ENCODE measurements around the gene HOATZ.

HOATZ gene

DNA sequence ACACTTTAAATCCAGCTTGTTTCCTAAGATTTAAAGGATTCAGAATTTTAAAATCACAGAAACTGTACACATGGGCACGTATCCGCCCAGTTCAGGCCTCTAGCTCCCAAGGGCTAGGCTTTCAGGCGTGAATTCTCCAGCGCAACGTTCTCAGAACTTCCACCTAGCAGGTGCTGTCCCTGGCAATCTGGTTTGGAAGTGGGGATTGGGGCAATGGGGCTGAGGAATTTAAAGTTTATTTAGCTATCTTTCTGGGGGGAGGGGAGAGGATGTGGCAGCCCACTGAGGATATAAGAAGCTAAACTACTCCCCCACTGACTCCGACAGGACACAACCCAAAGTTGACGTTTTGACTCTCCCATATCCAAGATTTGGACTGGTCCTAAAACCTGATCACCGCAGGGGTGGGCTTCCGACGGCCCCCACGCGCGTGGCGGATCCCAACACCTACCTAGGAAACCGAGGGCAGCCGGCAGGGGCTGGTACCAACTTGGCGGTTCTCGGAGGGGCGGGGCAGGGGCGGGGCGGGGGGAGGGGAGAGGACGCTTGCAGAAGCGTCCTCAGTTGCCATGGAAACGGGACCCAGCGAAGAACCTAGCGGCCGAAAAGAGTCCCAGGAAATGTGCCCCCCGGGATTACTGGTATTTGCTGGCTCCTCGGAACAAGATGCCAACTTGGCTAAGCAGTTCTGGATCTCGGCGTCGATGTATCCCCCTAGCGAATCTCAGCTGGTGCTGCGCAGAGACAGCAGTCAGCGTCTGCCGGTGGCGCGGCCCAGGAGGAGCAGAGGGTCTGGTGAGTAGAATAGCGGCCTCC, at the start of gene HOATZ:
HOATZ (plus strand) TSS at position 563 of the 816 bp plus-strand sequence; CDS start at position 570, 7 bp downstream.
- DNase-seq: no peak

DNA sequence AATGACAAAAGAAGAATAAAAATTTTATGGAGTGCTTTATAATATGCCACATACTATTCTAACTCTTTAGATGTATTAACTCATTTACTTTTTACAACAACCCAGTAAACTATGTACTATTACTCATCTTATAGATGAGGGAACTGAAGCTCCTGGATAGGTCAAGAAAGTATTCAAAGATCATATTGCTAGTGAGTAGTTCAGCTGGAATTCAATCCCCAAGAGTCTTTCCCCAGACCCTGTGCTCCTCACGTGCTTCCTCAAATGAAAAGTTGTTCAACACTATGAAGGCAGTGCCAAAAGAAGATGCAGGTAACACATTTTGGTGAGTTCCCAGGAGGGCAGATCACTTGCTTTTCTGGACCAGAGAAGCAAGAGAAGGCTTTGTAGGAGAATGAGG, 49.2 kb upstream of the HOATZ start:
- DNase-seq: no peak

DNA sequence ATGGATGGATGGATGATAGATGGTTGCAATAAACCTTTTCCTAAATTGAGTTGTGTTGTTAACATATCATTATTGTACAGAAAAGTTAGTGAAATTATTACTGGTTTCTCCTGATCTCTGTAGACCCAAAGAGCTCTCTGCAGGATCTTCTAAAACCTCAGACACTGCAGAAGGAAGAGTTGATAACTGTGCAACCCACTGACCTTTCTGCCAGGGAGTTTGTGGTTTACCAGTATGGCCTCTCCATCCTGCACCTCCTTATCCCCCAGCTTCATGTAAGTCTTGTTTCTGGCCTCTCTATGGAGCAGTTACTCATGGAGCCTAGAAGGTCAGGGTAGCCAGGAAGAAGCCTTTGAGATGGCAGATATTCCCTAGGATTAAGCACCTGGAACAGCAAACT, 48.0 kb upstream of the HOATZ start:
- no peak for DNase-seq

DNA sequence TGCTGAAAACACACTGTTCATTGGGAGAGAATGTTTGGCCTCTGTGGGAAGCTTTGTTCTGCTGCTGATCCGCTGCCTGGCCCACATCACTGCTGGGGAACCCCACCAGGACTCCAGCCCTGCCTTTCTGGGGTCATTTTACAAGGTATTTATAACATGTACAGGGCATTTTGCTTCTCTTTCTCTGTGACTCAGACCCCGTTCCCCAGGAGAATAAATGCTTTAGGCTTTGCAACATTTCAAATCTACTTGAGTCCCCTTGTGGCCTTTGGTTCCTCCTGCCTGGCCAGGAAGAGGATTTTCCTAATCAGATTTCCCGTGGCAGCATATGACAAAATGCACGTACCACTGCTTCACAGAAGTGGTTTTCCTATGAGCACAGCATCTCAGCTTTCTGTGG, 45.4 kb upstream of the HOATZ start:
- no peak for DNase-seq

DNA sequence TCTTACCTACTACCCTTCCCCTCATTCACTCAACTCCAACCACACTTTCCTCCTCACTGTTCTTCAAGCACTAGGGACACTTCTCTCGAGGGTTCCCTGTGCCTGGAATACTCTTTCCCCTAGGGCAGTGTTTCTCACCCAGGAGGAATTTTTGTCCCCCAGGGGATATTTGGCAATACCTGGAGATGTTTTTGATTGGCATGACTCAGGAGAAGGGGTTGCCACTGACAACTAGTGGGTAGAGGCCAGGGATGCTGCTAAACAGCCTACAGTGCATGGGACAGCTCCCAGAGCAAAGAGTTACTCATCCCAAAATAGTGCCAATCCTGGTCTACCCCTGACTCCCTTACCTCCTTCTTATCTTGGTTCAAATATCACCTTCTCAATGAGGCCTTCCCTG, 42.4 kb upstream of the HOATZ start:
- no peak for DNase-seq

DNA sequence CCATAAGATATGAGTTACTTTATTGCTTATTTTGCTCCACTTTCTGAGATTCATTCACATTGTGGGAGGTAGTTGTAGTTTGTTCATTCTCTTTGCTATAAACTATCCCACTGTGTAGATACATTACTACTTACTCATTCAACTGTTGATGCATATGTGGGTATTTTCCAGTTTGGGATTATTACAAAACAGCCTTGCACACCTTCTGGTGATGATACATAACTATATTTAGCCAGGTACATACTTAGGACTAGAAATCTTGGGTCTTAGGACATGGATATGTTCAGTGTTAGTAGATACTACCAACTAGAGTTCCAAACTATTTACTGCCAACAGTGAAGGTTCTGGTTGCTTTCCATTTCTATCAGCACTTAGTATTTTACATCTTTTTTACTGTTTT, 40.1 kb upstream of the HOATZ start:
- DNase-seq: no peak

DNA sequence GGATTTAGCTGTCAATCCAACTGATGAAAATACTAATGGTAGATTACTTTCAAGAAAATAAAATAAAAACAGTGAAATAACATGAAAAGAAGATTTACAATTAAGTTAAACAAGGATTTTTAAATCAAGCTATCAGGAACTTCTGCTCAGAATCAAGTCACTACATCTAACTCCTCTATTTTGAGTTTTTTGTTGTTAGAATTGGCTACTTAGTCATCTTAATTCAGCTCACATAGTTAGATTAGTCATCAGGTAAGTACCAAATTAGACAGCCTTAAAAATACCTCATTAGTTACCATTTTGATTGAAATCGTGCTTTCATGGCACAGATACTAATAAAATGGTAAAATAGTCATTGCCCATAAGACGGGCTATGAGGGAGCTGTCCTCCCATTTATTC, 38.2 kb upstream of the HOATZ start:
- no peak for DNase-seq

DNA sequence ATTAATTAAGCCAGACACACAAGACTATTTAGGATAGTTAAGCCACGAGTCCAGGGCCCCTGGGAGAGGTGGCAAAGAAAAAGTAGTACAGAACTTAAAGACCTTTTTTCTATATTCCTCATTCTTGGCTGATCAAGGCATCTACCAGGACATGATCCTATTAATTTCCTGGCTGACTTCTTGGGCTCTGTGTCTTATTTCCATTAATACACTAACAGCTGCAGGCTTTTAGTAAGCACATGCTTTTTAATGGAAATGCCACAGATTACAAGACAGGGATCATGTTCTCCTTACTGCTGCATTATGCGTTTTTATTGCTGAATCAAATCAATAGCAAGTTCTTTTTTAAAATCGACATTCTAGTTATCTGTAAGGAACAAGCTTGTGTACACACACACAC, 37.6 kb upstream of the HOATZ start:
- DNase-seq: no peak

DNA sequence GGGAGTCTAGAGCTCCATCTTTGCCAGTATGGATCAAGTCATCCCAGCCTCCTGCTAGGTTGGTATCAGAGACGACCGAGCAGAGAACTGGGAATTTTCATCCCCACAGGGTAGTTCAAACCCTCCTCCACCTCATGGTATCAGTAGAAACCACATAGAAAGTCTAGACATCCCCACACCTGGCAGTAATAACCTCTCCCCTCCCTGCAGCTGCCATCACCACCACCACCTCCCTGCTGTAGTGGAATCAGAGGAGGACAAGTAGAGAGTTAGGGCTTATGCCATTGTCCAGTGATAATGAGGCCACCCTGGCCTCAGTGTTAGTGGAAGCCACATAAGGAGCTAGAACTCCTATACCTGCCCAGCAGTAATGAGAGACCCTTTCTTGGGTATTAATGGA, 36.7 kb upstream of the HOATZ start:
- no peak for DNase-seq

DNA sequence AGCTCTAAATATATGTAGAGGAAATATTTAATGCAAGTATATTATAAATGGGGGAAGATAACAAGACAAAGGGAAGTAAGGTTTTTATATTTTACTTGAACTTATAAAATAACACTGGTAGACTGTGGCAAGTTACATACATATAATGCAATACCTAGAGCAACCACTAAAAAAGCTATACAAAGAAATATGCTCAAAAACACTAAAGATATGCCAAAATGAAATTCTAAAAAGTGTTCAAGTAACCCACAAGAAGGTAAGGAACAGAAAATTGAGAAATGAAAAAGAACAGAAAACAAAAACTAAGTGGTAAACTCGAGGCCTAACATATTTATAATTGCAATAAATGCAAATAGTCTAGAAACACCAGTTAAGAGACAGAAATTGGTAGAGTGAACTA, 34.9 kb upstream of the HOATZ start:
- no peak for DNase-seq

DNA sequence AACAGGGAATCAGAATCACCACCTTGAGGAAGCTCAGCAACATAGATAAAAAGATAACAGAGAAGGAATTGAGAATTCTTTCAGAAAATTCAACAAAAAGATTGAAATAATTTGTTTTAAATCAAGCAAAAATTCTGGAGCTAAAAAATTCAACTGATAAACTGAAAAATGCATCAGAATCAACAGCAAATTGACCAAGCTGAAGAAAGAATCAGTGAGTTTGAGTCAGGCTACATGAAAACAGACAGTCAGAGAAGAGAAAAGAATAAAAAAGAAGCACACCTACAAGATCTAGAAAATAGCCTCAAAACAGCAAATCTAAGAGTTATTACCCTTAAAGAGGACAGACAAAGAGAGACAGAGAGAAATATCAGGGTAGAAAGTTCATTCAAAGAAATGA, 31.1 kb upstream of the HOATZ start:
- no peak for DNase-seq

DNA sequence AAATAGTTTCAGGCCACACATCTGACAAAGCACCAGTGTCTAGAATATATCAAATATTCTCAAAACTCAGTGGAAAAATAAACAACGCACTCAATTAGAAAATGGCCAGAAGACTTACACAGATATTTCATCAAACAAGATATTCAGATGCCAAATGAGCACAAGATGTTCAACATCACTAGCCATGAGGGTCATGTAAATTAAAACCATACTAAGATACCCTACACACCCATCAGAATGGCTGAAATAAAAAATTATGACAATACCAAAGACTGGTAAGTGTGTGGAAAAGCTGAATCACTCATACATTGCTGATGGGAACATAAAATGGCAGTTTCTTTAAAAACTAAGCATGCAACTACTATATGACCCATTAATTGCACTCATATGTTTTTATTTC, 24.1 kb upstream of the HOATZ start:
- DNase-seq: no peak

DNA sequence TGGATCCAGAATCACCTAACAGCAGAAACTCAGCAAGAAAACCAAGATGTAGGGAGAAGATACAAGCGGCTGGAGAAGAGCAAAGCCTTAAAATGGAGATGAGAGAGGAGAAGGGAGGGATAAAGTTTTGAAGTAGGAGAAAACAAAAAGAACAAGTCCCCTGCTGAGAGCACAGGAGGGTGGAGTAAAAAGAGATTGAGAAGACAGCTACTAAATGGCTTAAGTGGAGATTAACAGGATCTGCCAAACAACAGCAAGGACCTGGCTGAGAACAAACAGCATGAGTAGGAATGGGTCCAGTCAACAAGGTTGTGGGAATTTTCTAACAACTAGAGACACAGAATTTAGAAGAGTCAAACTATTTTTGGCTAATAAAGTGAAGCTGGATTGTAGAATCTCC, 20.5 kb upstream of the HOATZ start:
- no peak for DNase-seq

DNA sequence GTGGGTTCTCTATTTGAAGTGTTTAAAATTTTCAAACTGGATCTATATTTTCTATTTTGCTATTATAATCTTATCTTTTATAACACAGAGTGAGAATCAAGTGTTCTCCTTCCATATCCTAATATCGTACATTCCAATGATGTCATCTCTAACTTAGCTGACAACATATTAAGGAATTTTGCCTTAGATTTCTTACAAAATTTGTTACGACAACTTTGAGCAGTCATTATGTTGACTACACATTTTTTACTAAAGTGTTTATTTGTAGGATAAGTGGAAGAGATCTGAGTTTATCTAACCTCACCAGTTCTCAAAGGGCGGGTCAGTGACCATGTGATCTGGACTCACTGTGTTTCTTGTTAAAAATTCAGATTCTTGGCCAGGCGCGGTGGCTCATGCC, 15.1 kb upstream of the HOATZ start:
- no peak for DNase-seq

DNA sequence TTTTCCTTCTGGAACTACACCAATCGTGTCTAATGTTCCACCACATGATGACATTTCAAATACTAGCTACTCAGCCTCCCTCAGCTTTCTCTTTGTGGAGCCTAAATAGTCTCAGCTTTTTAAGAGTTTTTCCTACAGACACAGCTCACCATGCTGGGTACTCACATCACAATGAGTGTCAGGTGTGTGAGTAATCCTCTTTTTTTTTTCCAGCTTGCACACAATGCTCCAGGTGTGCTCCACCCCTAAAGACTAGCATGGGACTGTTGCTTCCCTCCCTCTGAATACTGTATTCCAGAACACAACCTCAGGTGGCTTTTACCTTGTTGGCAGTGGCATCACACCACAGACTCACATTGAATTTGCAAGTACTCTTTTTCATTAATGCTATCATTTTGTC, 14.1 kb upstream of the HOATZ start:
- no peak for DNase-seq

DNA sequence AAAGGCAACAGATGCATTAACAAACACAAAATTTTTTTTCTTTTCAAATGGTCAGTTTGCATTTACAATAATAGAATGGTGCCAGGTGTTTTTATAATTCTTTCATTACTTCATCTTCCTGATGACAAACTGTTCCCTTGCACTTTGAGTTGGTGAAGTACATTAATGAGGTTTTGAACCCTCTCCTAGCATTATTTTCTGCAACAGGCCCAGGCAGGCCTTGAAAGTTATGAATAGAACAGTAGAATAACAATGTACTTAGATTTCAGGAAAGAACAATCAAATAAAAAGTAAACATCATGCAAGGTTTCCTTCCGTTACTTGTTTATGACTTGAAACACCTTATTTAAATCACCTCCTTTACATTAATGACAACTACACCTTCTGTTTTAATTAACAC, 12.0 kb upstream of the HOATZ start:
- no peak for DNase-seq

DNA sequence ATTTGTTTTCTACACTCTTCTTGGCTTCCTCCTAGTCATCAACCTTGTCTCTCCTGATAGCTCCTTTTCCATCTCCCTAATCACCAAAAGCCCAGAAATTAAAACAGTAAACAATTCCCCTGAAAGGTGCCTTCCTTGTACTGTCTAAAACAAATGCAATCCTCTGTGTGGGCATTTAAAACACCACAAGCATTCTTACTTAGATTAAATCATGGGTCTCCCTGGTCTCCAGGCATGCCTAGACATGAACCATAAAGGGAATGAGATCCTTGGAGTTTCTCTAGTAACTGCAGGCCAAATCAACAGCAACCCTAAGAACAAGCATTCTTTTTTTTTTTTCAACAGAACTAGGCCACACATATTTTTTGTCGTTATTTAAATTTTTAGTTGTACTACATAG, 4.3 kb upstream of the HOATZ start:
- no peak for DNase-seq

DNA sequence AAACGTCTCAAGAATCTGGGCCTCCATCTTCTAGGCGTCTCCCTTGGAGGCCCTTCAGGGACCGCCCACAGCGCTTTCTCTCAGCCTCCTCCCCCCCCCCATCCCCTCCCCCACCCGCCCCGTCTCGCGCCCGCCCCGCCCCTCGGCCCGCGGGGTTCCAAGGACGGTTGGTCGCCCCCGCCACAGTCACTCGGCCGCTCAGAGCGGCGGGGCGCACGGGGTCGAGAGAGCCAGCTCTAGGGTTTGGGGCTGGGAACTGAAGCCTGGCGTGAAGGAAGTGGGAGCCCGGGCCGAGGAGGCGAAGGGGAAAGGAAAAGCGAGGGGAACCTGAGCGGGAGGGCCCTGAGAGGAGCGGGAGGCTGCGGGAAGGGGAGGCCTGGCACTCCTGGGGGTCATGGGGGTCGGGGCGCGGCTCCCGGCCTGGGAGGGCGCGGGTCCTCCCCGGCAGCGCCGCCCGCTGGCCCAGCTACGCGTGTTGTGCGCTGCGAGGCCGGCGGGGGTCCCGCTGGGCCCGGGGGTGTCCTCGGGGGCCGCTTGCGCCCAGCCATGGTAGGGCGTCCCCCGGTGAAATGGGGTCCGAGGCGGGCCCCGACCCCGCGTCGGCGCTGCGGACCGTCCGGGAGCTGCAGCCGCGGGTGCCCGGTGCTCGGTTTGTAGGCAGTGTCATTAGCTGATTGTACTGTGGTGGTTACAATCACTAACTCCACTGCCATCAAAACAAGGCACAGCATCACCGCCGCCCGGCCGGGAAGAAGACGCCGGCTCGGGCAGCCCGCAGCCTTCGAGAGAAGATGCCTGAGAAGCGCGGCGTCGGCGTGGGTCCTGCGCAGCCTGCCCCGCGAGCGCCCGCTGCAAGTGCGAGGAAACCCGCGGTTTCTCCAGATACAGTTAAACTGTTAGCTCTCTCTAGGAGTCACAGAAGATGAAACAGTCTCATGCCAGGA, 2.0 kb upstream of the HOATZ start, which contains the start of gene BTG4:
BTG4 (minus strand) TSS at position 91 of the 944 bp plus-strand sequence. CDS start 13,610 bp downstream, outside the sequence.
- no peak for DNase-seq

DNA sequence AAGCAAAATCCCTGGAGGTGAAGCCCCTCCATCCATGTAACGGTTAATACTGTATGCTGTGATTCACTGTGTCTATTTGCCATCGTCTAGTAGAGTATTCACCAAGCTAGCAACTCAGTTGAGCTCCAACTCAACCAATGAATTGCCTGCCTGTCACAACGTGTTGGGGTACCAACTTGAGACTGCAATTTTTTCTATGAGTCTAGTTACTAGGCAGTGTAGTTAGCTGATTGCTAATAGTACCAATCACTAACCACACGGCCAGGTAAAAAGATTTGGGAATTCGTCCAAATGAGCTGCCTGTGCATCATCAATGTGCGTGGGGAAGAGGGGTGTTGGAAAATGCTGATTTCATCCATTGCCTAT, 1.4 kb upstream of the HOATZ start:
- no peak for DNase-seq

DNA sequence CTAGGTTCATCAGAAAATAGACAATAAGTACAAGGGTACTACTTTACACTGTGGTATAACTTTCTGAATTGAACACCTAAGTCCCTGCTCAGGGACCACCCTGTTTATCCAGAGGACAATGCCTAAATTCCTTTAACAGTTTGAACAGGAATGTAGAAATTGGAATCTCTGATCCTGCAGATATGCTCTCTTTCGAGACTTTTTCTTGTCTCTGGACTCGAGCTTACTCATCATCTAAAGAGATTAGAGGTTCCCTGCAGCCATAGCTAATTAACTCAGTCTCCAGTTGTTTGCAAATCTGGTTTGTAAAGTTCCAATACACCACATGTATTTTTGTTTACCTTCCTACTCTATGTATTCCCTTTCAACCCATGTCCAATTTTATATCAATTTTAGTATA, 1.0 kb downstream of the HOATZ start:
- DNase-seq: no peak

DNA sequence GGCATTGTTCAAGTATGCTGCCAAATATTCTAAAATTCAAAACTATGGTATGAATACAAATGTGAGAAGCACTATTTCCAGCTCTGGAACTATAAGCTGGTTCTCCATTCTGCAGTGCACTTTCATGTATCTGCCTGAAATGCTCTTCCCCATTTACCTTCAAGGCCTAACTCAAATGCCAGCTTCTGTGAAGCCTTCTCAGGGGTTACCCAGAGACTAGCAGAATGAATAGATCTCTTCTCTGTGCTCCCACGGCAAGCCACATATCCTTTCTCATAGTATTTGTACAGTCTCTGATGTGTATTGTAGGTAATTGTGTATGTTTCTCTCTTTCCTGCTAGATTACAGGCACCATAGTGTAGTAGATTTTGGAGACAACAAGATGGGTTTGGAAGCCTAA, 4.1 kb downstream of the HOATZ start:
- DNase-seq: no peak

DNA sequence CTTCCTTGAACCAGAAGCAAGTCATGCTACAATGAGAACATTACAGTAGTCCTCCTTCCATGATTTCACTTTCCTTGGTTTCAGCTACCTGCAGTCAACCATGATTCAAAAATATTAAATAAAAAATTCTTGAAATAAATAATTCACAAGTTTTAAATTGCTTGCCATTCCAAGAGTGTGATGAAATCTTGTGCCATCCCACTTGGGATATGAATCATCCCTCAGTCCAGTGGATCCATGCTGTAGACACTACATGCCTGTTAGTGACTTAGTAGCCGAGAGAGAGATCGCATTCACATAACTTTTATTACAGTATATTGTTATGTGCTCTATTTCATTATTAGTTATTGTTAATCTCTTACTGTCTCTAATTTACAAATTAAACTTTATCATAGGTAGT, 6.0 kb downstream of the HOATZ start:
- DNase-seq: no peak

DNA sequence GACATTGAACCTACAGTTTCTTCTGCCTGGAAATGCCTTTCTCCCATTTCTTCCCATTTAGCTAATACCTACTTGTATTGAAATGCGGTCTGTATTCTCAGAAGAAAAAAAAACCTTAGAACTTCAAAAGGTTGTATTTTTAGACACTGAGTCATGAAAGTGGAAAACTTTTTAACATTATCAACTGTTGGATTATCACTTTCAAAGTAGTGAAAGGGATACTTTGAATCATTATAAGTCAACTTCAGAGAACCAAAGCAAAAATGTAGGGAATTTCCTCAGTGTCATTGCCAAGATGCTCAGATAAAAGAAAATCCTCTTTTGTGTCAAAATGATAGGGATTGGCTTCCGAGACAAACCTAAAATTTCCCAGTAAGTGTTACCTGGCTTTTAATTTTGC, 6.6 kb downstream of the HOATZ start:
- no peak for DNase-seq

DNA sequence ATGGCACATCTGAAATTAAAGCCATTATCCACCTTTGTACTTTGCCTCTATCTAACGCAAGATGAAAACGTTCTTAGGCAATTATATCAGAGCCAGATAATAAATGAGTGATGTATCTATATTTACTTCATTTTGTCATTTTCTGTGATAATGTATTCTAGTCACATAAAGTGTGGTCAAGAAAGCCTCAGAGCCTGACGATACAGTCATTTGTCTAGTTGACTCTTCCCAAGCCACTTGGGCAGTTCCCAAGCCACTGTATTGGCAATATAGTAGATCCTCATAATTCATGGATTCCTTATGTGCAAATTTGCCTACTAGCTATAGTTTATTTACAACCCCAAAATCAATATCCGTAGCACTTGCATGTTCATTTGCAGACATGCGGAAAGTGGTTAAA, 7.8 kb downstream of the HOATZ start:
- DNase-seq: no peak
